ENCODE results near the gene HOTAIR.

Gene HOTAIR

GRCh38 chr12:53928054-53928835, 46.5 kb downstream of the HOTAIR start:
- DNase-seq (ENCODE audit: low spot score): no peak

- DNase-seq (ENCODE audit: low spot score): no peak
These were observed 47.3 kb downstream of the HOTAIR start for GRCh38 chr12:53927220-53928029.

GRCh38 chr12:53924521-53925405, 50.0 kb downstream of the HOTAIR start:
- no peak for DNase-seq (ENCODE audit: low spot score)

- no peak for DNase-seq (ENCODE audit: low spot score)
These were observed 57.7 kb downstream of the HOTAIR start for GRCh38 chr12:53916788-53917655.

Data from LoVo (cell line).